ENCODE data around the gene NAT14.

NAT14 gene

GRCh38 chr19:55487924-55488687, 3.1 kb downstream of the NAT14 start, which contains the start of gene SSC5D:
Gene SSC5D, plus strand, starts transcription at chr19:55488436. Its CDS starts 154 bp downstream, at chr19:55488590.
- DNase-seq (ENCODE audit: extremely low read depth, low read depth), result no peak
- TF ChIP-seq, protein P1, sequence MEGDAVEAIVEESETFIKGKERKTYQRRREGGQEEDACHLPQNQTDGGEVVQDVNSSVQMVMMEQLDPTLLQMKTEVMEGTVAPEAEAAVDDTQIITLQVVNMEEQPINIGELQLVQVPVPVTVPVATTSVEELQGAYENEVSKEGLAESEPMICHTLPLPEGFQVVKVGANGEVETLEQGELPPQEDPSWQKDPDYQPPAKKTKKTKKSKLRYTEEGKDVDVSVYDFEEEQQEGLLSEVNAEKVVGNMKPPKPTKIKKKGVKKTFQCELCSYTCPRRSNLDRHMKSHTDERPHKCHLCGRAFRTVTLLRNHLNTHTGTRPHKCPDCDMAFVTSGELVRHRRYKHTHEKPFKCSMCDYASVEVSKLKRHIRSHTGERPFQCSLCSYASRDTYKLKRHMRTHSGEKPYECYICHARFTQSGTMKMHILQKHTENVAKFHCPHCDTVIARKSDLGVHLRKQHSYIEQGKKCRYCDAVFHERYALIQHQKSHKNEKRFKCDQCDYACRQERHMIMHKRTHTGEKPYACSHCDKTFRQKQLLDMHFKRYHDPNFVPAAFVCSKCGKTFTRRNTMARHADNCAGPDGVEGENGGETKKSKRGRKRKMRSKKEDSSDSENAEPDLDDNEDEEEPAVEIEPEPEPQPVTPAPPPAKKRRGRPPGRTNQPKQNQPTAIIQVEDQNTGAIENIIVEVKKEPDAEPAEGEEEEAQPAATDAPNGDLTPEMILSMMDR (IDR thresholded peaks at IDR 0.05; ENCODE audit: low read depth, low read length, missing control alignments), result no peak
- peak within 1 kb of the TSS; percentile 26 for H3K4me3 ChIP-seq (replicated peaks; ENCODE audit: low read depth, low read length)

GRCh38 chr19:55488986-55489710, 4.2 kb downstream of the NAT14 start:
- DNase-seq (ENCODE audit: extremely low read depth, low read depth), result no peak
- TF ChIP-seq, protein P1 (IDR thresholded peaks at IDR 0.05; ENCODE audit: low read depth, low read length, missing control alignments), result no peak
- H3K4me3 ChIP-seq (replicated peaks; ENCODE audit: low read depth, low read length), result no peak overlapping the region

- H3K4me3 ChIP-seq (replicated peaks; ENCODE audit: low read depth, low read length), result no peak overlapping the region
- TF ChIP-seq, protein P1 (IDR thresholded peaks at IDR 0.05; ENCODE audit: low read depth, low read length, missing control alignments), result no peak
- DNase-seq (ENCODE audit: extremely low read depth, low read depth), result no peak
Measured at GRCh38 chr19:55489711-55490477, 4.9 kb downstream of the NAT14 start.

DNA sequence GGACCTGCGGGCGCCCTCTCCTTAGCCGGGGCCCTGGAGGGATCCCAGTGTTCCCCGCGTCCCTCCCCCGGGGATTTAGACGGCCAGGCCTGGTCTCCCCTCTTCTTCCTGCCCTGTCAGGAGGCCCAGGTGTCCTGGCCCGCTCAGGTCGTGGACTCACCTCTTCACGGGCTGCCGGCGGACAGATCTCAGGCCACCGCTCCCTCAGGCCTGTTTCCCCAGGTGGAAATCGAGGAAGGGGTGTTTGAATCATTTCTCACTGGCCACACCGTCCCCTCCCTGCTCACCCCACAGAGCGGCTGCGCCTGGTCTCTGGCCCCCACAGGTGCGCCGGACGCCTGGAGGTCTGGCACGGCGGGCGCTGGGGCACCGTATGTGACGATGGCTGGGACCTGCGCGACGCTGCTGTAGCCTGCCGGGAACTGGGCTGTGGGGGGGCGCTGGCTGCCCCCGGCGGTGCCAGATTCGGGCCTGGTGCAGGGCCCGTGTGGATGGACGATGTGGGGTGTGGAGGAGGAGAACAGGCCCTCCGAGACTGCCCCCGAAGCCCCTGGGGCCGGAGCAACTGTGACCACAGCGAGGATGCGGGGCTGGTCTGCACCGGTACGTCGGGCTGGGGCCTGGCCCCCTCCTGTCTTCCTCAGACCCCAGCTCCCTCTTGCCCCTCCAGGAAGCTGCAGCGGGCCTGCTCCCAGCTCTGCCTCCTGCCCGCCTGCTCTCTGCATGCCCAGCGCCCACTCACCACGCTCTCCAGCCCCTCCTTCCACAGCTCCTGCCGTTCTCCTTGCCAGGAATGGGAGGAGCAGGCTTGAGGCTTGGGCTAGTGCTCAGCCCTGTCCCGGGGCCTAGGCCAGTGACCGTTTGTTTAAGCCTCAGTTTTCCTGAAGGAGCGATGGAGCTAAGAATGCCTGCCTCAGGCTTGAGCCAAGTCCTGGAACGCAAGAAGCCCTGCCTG, 5.8 kb downstream of the NAT14 start:
- no peak overlapping the region for H3K4me3 ChIP-seq (replicated peaks; ENCODE audit: low read depth, low read length)
- DNase-seq (ENCODE audit: extremely low read depth, low read depth), result no peak
- TF ChIP-seq, protein P1 (IDR thresholded peaks at IDR 0.05; ENCODE audit: low read depth, low read length, missing control alignments), result no peak

- TF ChIP-seq, protein P1 (IDR thresholded peaks at IDR 0.05; ENCODE audit: low read depth, low read length, missing control alignments), result no peak
- H3K4me3 ChIP-seq (replicated peaks; ENCODE audit: low read depth, low read length), result no peak overlapping the region
- DNase-seq (ENCODE audit: extremely low read depth, low read depth), result no peak
Measured at GRCh38 chr19:55491546-55492360, 6.8 kb downstream of the NAT14 start.
